Lower lobe of right lung (tissue), 2 donors: ENCODE measurements around the gene PSD2. TPM values are rescaled to one million over a fixed set of nuclear protein-coding genes. Genes with fewer than 3 reads are reported as not detected.

Experiments
- ATAC-seq, 2 donors: fragments of 200-7000 bp; cut with Tn5 transposase; one replicate each; pipeline ENCODE4 v1.9.1; 2020 to 2022; ENCODE audit warnings: mild to moderate bottlenecking in 2 of 2, moderate library complexity in 2 of 2
- DNase-seq: peaks from one replicate; pipeline ENCODE4 v3.0.0-alpha.2; 2020
- H3K27ac ChIP-seq: fragments of 200-600 bp; one replicate; pipeline ENCODE4 v1.8.0; 2022
- H3K27me3 ChIP-seq: fragments of 200-600 bp; one replicate; pipeline ENCODE4 v1.8.0; 2022; ENCODE audit warnings: low read depth
- H3K36me3 ChIP-seq: fragments of 200-600 bp; one replicate; pipeline ENCODE4 v1.8.0; 2022; ENCODE audit warnings: mild to moderate bottlenecking
- H3K4me1 ChIP-seq: fragments of 200-600 bp; one replicate; pipeline ENCODE4 v1.8.0; 2022
- H3K4me3 ChIP-seq: fragments of 200-600 bp; one replicate; pipeline ENCODE4 v1.8.0; 2022; ENCODE audit warnings: mild to moderate bottlenecking
- H3K9me3 ChIP-seq: fragments of 200-600 bp; one replicate; pipeline ENCODE4 v1.8.0; 2022
- CTCF ChIP-seq: fragments of 200-600 bp; IDR thresholded peaks from one replicate; pipeline ENCODE4 v1.8.0; 2022; ENCODE audit warnings: antibody characterized with exemption, mild to moderate bottlenecking
- intact Hi-C: fragments of 100-400 bp; cut with DNase I; formaldehyde crosslinking; loops from one replicate; pipeline ENCODE4 v1.11.0; 2022
- total RNA-seq: library from RNA; stranded (reverse); fragmentation: NEBNext Ultra II Directional; extraction: Animal tissue kit (Norgen Biotek cat#: 25700); gene quantifications from one replicate; pipeline ENCODE4 v1.2.1, GENCODE V29; 2021
- donor health status: DM: no; HTN: yes; CAD: no; lungs with severe emphysema.

Gene PSD2
- total RNA-seq, 1 donor from 2014 or later: not detected

DNA sequence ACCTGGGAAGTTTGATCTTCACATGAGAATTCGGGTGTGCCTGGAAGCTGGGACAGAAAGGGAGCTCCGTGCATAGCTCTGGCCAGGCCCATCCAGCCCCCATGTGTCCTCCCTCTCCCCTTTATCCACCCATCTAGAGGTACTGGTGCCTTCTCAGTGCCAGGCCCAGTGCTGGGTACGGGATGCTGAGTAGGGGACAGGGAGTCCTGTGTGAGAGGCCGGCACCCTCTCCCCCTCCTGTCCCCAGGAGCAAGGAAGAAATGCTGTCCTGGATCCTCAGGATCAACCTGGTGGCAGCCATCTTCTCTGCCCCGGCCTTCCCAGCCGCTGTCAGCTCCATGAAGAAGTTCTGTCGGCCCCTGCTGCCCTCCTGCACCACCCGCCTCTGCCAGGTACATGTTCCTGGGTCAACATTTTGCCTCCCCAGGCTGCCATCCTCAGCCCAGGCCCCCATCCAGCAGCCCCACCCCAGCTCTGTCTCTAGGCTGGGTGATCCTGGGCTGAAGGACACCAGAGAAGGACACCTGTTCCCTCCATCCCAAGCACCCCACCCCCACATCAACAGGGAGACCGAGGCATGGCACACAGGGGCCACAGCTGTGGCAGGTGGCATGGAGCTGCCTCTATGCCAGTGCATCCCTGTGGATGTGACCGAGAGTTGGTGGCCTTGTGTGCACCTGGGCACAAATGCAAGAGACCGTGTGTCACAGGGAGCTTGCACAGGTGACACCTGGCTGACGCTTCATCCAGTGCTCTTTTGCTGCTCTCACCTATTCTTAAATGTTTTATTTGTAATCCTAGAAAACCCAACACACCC, 43.0 kb downstream of the PSD2 start:
- Histone ChIP-seq H3K9me3 (no peaks in the 10 kb centered on the region), H3K4me3 (no peak overlapping the region), H3K4me1 (no peaks in the 10 kb centered on the region), H3K36me3 (no peaks in the 10 kb centered on the region), H3K27ac (no peak overlapping the region), H3K27me3 (no peaks in the 10 kb centered on the region)
- ATAC-seq (no peak), DNase-seq (no peak)
- intact Hi-C loops: no loop called here
- no peak for TF ChIP-seq CTCF

DNA sequence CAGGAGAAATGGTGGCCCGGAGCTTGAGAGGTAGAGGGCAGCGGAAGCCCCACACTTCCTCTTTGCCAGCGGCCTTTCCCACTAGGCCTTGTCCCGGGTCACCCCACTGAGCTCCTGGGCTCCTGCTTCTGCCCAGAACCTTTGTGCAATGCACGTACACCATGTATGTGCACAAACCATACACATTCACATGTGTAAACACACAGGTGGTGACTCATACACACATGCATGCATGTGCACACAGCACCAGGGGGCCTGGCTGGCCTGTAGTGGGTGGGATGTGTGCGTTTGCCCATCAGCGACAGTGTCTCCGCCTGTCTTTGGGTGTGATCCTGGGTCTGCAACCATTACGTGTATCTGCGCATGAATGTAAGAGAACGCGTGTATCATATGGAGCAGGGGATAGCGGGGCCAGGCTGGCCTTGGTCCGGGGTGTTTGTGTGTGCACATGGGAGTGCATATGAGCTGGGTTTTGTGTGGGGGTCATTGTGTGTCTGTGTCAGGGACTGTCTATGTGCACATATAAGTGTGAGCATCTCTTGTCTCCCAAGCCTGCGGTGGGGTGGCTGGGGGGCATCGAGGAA, 43.7 kb downstream of the PSD2 start:
- H3K27me3 ChIP-seq: no peaks in the 10 kb centered on the region
- no peak overlapping the region for H3K4me3 ChIP-seq
- no peak overlapping the region for H3K27ac ChIP-seq
- intact Hi-C loops: no loop called here
- no peak for TF ChIP-seq CTCF
- ATAC-seq (no peak), DNase-seq (no peak)
- peaks cover 4% of the 10 kb centered on the region for H3K4me1 ChIP-seq
- no peaks in the 10 kb centered on the region for H3K36me3 ChIP-seq
- H3K9me3 ChIP-seq: no peaks in the 10 kb centered on the region

GRCh38 chr5:139839918-139840317, 44.3 kb downstream of the PSD2 start:
- H3K4me1 ChIP-seq: peaks cover 8% of the 10 kb centered on the region
- ATAC-seq (no peak), DNase-seq (no peak)
- no peak overlapping the region for H3K4me3 ChIP-seq
- no peak overlapping the region for H3K27ac ChIP-seq
- TF ChIP-seq CTCF: no peak
- H3K9me3 ChIP-seq: no peaks in the 10 kb centered on the region
- no peaks in the 10 kb centered on the region for H3K36me3 ChIP-seq
- intact Hi-C loops: no loop called here
- peaks cover 5% of the 10 kb centered on the region for H3K27me3 ChIP-seq

GRCh38 chr5:139841549-139841948, 45.9 kb downstream of the PSD2 start:
- no peak for ATAC-seq
- H3K4me1 ChIP-seq: peaks cover 8% of the 10 kb centered on the region
- no peaks in the 10 kb centered on the region for H3K9me3 ChIP-seq
- H3K36me3 ChIP-seq: no peaks in the 10 kb centered on the region
- H3K27me3 ChIP-seq: peaks cover 20% of the 10 kb centered on the region
- intact Hi-C loops: no loop called here
- no peak for DNase-seq
- H3K27ac ChIP-seq: no peak overlapping the region
- no peak overlapping the region for H3K4me3 ChIP-seq
- TF ChIP-seq CTCF: no peak

GRCh38 chr5:139842321-139842720, 46.7 kb downstream of the PSD2 start:
- H3K27ac ChIP-seq: no peak overlapping the region
- intact Hi-C loops: no loop called here
- no peak for ATAC-seq
- peaks cover 21% of the 10 kb centered on the region for H3K27me3 ChIP-seq
- no peaks in the 10 kb centered on the region for H3K9me3 ChIP-seq
- H3K4me3 ChIP-seq: no peak overlapping the region
- no peak for TF ChIP-seq CTCF
- DNase-seq: peak; percentile 10
- no peaks in the 10 kb centered on the region for H3K36me3 ChIP-seq
- H3K4me1 ChIP-seq: peaks cover 8% of the 10 kb centered on the region
